GM21825 (cell line): Measurements from ENCODE around the gene ZDHHC3.

Experiments used
- ATAC-seq: cut with Tn5 transposase; IDR thresholded peaks from one replicate; pipeline ENCODE4 v1.9.1; 2021; ENCODE audit warnings: mild to moderate bottlenecking, moderate library complexity; ENCODE audit not compliant: unreplicated experiment

ZDHHC3 gene

GRCh38 chr3:44930911-44931310 lies 45.1 kb downstream of the ZDHHC3 start:
- no peak for ATAC-seq

- ATAC-seq, result no peak
Measured at GRCh38 chr3:44929782-44930181, 46.2 kb downstream of the ZDHHC3 start.

GRCh38 chr3:44927371-44927770 lies 48.6 kb downstream of the ZDHHC3 start:
- ATAC-seq, result no peak

- ATAC-seq, result no peak
Measured at GRCh38 chr3:44926921-44927320, 49.1 kb downstream of the ZDHHC3 start.

- no peak for ATAC-seq
Measured at GRCh38 chr3:44926172-44926571, 49.8 kb downstream of the ZDHHC3 start.

GRCh38 chr3:44924457-44925084 lies 51.4 kb downstream of the ZDHHC3 start:
- no peak for ATAC-seq

GRCh38 chr3:44923632-44924456 lies 52.1 kb downstream of the ZDHHC3 start:
- no peak for ATAC-seq

GRCh38 chr3:44920081-44920480 lies 55.9 kb downstream of the ZDHHC3 start:
- no peak for ATAC-seq

GRCh38 chr3:44918581-44918980 lies 57.4 kb downstream of the ZDHHC3 start:
- ATAC-seq, result no peak

GRCh38 chr3:44918087-44918486 lies 57.9 kb downstream of the ZDHHC3 start:
- no peak for ATAC-seq

GRCh38 chr3:44915702-44916438 lies 60.1 kb downstream of the ZDHHC3 start:
- no peak for ATAC-seq

GRCh38 chr3:44914936-44915335 lies 61.0 kb downstream of the ZDHHC3 start:
- no peak for ATAC-seq

GRCh38 chr3:44913868-44914468 lies 62.0 kb downstream of the ZDHHC3 start:
- no peak for ATAC-seq

- ATAC-seq, result no peak
Measured at GRCh38 chr3:44910693-44911092, 65.3 kb downstream of the ZDHHC3 start.

- ATAC-seq, result no peak
Measured at GRCh38 chr3:44909063-44909462, 66.9 kb downstream of the ZDHHC3 start.

GRCh38 chr3:44907612-44908011 lies 68.4 kb downstream of the ZDHHC3 start:
- no peak for ATAC-seq

GRCh38 chr3:44906997-44907396 lies 69.0 kb downstream of the ZDHHC3 start:
- ATAC-seq, result no peak

- ATAC-seq, result no peak
Measured at GRCh38 chr3:44905446-44906157, 70.4 kb downstream of the ZDHHC3 start.

- ATAC-seq, result no peak
Measured at GRCh38 chr3:44903751-44904150, 72.2 kb downstream of the ZDHHC3 start.

- ATAC-seq, result no peak
Measured at GRCh38 chr3:44903314-44903713, 72.7 kb downstream of the ZDHHC3 start.

GRCh38 chr3:44902628-44903027 lies 73.3 kb downstream of the ZDHHC3 start:
- ATAC-seq, result no peak
